Measurements from ENCODE around the gene CDHR4. TPM values are rescaled to one million over a fixed set of nuclear protein-coding genes. Genes with fewer than 3 reads are reported as not detected.

Gene CDHR4
- total RNA-seq, 1 experiment from 2014 or later: not detected

Other genes starting within 250 kb of the CDHR4 start
- 0.07 and 0.27 TPM in 2 replicates for gene BSN, start 245.4 kb downstream of the CDHR4 start, total RNA-seq (2014; rRNA removed; shearing (Covaris generic))
- gene APEH, start 125.5 kb downstream of the CDHR4 start, total RNA-seq (2014; rRNA removed; shearing (Covaris generic)): 60.4 and 88.6 TPM in 2 replicates
- 0.59 TPM in 1 of 2 replicates, not detected in the other for gene MST1, start 110.4 kb downstream of the CDHR4 start, total RNA-seq (2014; rRNA removed; shearing (Covaris generic))
- 6.9 and 13.7 TPM in 2 replicates for gene RNF123, start 110.3 kb downstream of the CDHR4 start, total RNA-seq (2014; rRNA removed; shearing (Covaris generic))
- 5.5 TPM in 1 of 2 replicates, not detected in the other for gene AMIGO3, start 80.2 kb downstream of the CDHR4 start, total RNA-seq (2014; rRNA removed; shearing (Covaris generic))
- 20.4 and 39.4 TPM in 2 replicates for gene GMPPB, start 75.9 kb downstream of the CDHR4 start, total RNA-seq (2014; rRNA removed; shearing (Covaris generic))
- gene IP6K1, start 13.3 kb downstream of the CDHR4 start, total RNA-seq (2014; rRNA removed; shearing (Covaris generic)): 21.4 and 33.7 TPM in 2 replicates
- 0.89 and 1.6 TPM in 2 replicates for gene INKA1, start 3.4 kb upstream of the CDHR4 start, total RNA-seq (2014; rRNA removed; shearing (Covaris generic))
- 21.8 and 46.1 TPM in 2 replicates for gene UBA7, start 14.1 kb upstream of the CDHR4 start, total RNA-seq (2014; rRNA removed; shearing (Covaris generic))
- 6.5 and 9.9 TPM in 2 replicates for gene TRAIP, start 56.7 kb upstream of the CDHR4 start, total RNA-seq (2014; rRNA removed; shearing (Covaris generic))
- 0.12 and 0.27 TPM in 2 replicates for gene CAMKV, start 70.0 kb upstream of the CDHR4 start, total RNA-seq (2014; rRNA removed; shearing (Covaris generic))
- gene MST1R, start 104.0 kb upstream of the CDHR4 start, total RNA-seq (2014; rRNA removed; shearing (Covaris generic)): 0.17 and 1.4 TPM in 2 replicates
- gene MON1A, start 129.9 kb upstream of the CDHR4 start, total RNA-seq (2014; rRNA removed; shearing (Covaris generic)): 2.8 and 5.1 TPM in 2 replicates
- gene RBM6, start 140.3 kb upstream of the CDHR4 start, total RNA-seq (2014; rRNA removed; shearing (Covaris generic)): 13.4 and 21.7 TPM in 2 replicates

All from M059J (cell line).